GM18511 (cell line): ENCODE measurements around the gene MEGF6.

Experiments used
- ATAC-seq: cut with Tn5 transposase; IDR thresholded peaks from one replicate; pipeline ENCODE4 v1.9.1; 2021; ENCODE audit warnings: mild to moderate bottlenecking, moderate library complexity; ENCODE audit not compliant: unreplicated experiment

MEGF6 gene

DNA sequence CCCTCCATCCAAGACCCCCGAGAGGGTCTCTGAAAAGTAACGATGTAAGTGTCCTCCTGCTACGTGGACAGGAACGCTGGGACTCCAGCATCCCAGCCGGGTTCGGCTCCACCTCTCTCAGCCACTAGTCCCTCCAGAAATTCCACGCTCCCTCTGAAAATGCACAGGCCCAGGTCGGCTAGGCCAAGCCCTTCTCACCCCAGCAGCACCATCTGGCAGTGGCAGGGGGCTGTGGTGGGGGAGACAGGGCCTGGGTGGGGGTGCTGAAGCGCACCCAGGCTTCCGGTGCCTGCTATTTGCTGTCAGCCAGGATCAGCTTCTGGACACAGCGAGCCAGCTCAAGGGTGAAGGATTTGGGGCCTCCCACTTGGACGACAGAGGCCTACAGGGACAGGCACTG lies 83.5 kb downstream of the MEGF6 start:
- no peak for ATAC-seq

DNA sequence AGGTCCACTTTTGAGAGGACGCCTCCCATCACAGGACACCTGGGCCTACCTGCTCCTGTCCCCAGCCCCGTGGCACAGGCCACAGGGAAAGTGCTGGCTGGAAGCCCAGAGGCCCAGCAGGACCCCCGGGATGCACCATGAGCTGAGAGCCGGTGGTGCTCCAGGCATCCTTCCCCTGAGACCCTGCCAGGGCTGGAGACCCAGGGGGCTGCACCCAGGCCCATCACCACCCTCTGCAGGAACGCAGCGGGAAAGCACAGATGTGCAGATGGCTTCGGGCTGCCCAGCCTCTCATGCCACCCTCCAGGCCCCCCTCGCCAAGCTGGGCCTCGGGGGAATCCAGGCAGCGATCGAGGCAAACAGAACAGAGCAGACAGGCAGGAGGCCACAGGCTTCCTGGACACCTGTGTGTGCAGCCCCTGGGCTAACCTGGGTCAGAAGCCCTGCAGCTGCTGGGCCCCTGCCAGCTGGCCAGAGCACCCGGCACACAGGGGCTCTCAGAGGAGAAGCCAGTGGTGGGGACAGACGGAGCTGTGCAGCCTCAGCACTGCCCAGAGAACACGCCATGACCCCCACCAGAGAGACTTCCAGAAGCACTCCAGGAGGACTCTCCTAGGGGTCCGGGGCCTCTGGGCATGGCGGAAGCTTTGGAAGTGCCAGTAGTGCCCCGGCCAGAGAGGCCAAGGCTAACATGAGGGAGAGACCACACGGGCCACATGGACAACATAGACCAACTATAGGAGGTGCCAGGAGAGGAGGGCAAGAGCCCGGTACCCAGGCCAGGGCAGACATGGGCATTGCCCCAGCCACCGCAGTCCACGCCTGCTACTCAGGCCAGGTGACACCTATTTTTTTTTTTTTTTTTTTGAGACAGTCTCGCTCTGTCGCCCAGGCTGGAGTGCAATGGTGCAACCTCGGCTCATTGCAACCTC lies 85.5 kb downstream of the MEGF6 start:
- ATAC-seq = no peak

DNA sequence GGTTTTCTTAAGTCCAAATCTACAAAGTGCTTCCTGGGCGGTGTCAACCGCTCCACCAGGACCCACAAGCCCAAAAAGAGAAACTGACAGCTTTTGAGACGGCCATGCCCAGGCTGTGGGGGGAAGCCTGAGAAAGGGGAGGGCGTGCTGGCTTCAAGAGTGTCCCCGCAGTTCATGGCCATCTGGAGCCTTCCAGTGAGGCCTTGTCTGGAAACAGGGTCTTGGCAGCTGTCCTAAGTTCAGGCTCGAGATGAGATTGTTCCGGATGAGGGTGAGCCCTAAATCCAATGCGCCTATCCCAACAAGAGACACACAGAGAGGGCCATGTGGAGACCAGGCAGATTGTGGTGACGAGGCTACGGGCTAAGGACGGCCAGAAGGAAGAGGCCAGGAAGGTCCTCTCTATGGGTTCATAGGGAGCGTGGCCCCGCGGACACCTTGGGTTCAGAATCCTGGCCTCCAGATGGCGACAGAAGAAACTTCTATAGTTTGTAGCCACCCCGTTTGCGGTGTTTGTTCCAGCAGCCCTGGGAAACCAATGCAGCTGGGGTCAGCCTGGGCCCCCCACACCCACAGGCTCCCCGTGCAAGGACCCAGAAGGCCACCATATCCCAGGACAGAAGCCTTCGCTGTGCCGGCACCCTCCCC lies 86.6 kb downstream of the MEGF6 start:
- ATAC-seq = no peak

DNA sequence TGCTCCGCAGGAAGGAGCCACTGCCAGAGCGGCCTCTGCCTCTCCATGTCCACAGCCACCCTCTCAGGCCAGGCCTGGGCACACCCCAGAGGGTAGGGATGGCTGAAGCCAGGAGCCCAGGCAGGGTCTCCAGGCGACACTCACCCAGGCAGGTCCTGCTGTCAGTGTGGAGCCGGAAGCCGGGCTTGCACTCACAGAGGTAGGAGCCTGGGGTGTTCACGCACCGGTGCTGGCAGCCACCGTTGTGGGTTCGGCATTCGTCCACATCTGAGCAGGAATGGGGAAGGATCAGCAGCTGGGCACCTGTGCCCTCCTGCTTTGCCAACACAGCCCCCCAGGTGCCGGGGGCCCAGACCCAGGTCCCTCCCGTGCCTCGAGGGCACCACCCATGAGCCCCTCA lies 87.3 kb downstream of the MEGF6 start:
- no peak for ATAC-seq

DNA sequence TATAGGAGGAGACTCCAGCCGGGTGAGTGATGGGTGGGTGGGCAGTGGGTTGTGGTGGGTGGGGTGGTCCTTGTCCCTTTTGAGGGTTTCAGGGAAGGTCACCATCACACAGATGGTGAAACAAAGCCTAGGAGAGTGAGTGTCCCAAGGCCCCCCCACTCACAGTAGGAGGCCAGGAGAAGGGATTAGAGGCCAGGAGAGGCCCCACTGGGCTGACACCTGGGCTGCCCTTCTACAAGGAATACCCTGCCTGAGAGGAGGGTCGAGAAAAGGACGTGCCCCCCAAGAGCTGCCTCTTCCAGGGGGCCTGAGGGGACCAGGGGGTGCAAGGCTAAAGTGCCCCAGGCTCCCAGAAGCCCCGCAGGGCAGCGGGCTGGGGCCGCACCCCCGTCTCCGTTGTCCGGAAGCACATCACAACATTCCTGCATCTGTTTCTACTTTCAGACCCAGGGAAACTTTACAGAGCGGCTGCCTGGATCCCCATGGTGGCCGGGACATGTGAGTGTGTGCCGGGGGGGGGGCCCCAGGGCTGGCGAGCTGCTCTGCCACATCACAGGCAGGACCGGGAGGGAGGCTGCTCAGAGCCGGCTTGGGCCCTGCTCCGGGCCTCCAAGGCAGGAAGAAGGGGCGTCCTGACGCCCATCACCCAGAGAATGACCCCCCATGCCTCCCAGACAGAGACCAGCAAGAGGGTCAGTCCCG lies 88.6 kb downstream of the MEGF6 start:
- no peak for ATAC-seq

DNA sequence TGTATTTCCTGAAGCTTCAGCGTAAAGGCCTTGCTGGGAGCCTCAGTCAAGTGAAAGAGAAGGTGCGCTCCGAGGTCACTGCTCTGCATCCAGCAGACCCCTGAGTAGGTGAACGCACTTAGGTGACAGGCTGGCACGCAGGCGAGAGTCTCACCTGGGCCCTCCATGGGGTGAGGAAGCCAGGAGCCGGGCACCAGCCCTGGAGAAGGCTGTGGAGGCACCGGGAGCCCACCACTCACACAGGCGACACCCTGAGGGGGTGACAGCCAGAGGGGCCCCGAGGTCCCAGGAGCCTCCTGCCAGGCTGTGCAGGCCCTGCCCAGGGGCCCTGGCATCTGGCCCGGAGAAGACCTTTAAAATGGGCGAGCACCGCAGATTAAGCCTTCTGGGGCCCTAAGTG lies 89.2 kb downstream of the MEGF6 start:
- ATAC-seq = no peak

DNA sequence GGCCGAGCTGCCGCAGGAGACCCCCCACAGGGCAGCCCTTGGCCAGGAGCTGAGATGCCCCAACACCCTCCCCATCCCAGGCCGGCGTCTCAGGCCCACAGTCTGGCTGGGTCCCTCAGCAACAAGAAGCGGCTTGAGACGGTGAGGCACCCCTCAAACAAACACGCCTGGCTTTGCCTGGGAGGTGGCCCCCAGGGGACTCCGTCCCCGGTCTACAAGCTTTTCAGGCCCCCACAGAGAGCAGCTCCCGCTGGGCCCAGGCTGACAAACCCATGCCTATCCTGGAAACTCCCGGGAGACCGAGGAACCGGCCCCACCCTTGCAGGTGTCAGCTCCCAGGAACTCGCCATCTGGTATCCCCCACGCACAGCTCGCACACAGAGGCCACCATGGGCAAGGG lies 89.9 kb downstream of the MEGF6 start:
- ATAC-seq = no peak

DNA sequence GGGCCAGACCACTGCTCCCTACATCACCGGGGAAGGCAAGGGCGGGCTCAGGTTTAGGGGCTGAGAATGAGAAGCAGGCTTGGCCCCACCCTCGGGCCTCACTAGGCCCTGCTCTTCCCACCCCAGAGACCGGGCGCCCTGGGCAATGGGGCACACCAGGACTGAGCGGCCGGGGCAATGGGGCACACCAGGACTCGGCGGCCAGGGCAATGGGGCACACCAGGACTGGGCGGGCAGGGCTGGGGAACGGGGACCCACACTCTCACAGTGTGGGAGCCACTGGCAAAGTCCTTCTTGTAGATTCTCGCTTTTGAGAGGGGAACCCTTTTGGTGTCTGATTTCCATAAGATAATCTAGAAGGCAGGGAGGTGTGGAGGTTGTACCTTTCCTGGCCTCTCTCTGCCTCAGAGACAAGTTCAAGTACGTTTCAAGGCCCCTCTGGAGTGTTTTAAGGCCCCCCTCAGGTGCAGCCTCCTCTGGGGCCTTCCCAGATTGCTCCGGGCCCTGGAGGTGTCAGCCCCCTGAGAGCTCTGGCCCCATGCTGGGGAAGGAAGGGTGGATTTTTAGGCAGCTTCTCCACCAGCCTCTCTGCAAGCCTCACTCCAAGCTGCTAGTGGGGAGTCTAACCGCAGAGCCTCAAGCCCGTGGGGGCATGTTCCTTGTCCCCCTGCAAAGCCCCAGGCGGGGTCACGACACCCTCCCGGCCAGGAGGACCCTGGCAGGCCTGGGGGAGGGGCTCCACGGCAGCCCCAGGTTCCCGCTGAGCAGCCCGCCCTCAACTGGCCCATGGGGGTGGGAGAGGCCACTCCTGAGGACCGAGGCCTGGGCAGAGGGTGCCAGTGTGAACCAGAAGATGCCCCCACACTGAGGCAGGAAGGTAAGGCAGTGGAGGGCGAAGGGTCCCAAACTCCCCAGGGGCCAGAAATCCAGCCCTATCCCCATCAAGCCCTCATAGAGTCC lies 90.6 kb downstream of the MEGF6 start:
- ATAC-seq = no peak

DNA sequence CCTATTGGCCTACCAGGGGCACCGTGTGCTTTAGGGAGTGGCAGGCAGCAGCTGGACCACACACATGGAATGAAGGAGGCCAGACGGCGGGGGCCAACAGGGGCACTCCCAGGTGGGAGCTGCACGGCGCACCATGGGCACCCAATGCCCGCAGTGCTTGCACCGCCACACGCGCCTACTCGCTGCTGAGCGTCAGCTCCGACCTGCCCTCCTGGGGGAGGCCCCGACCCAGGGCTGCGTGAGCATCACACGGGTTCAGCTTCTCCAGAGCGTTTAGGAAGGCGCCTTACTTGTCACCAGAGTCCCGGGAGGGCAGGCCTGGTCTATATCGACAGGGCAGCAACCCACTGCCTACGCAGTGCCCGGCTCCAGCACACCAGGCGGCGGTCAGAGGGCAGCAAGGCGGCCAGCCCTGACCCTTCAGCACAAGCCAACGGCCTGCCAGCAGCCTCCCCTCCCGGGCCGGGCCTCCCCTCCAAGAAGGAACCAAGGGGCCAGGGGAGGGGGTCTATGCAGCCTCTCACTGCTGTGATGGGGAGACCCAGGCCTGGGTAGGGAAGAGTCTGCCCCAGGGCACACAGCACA lies 91.9 kb downstream of the MEGF6 start:
- no peak for ATAC-seq

DNA sequence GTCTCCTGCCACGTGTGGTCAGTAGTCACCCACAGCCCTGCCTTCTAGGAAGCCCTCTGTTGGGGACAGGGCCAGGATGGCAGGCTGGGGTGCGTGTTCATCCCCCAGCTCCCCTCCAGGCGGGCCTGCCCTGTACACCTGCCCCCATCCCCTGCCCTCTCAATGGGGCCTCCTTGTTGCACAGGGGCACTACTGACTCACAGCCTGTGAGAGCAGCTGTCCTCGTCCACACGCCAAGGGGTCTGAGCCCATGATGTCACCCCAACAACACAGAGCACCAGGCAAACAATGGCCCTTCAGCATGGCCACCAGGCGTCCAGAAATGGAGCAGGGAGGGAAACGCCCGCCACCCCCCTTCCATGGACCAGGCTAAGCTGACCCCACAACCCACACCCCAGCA lies 92.6 kb downstream of the MEGF6 start:
- no peak for ATAC-seq

DNA sequence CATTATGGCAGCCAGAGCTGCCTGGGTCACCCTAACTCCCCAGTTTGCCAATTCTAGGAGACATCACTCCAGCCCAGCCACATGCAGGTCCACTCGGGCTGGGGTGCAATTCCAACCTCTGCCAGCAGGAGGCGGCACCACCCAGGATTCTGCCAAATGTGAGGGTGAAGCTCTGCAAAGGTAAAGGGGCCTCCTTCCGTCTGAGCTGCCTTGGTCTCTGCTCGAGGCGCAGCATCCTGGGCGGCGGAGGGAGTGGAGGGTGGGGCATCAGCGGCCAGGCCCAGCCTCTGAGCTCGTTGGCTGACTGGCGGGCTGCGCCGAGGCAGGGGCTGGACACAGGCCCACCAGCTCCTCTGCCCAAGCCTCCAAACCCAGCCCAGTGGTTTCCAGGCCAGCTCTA lies 93.1 kb downstream of the MEGF6 start:
- no peak for ATAC-seq

DNA sequence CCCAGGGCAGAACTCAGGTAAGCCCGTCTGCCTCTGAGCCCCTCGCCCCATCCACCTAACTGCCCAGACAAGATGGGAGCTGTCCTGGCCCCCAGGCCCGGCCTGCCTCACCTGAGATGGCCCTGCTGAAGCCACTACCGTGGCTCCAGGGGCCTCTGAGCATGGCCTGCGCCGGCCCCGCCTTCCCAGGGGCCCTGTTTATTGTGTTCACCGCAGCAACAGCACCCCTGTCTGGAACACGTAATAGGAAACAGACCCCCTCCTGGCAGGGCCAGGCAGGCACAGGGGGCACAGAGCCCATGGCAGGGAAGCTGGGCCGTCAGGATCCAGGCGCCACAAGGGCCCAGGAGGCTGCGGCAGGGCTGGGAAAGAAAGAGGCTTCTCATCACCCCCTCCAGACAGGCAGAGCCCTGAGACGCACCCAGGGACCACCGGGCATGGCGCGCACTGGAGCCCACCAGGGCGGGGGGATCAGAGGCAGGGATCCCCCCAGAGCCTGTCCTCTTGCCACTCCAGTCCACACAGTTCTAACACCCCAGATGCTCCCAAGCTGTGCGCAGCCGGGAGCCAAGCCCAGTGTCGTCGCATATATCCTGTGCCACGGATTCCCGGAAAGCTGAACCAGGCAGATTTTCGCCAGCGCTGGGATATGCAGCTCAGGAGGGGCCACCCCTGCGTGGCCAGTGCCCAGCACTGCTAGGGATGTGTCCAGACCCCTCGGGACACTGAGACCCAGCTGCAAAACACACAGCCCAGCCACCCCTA lies 94.2 kb downstream of the MEGF6 start:
- ATAC-seq = no peak

DNA sequence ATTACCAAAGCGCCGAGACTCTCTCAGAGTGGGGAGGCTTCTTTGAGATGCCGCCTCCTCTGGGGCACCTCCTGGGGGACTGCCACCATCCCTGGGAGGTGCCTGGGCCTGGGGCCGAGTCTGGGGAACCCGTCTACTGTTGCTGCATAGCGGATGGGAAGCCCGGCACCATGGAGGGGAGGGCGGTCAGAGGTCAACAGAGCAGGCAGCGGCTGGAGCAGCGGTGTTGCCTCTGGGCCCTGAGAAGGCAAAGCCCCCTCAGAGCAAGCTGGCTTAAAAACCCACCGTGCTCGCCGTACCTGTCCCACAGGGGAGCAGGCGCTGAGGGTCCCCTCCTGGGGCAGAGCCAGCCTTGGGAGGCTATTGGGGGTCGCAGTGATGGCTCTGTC lies 94.8 kb downstream of the MEGF6 start:
- ATAC-seq = no peak

DNA sequence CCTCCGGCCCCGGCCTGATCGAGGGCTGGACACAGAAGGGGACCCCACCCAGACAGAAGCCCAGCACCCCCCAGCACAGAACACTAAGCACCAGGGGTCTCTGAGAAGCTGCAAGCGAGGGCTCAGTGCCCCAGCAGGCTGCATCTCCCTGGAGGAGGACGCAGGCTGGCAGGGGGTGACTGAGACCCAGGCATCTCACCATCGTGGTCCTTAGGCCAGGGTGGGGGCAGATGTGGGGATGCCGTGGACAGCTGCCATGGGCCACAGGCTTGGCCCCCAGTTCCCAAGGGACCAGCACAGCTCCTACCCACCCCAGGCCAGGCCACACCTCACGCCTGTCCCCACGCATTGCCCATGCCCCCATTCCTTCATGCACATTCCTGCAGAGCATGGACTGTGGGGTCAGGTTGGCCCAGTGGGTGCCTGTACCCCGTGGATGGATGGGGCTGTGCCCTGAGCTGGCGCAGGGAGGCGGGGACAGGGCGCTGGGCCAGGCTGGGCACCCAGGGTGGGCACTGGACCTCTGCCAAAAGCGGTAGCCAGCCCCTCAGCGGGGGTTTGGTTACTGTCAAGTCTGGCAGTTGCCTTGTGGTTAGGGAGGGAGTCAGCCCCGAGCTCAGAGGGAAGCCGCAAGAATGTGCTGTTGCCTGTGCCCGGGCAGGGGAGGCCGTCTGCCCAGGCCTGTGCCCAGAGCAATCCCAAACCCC lies 95.4 kb downstream of the MEGF6 start:
- no peak for ATAC-seq

DNA sequence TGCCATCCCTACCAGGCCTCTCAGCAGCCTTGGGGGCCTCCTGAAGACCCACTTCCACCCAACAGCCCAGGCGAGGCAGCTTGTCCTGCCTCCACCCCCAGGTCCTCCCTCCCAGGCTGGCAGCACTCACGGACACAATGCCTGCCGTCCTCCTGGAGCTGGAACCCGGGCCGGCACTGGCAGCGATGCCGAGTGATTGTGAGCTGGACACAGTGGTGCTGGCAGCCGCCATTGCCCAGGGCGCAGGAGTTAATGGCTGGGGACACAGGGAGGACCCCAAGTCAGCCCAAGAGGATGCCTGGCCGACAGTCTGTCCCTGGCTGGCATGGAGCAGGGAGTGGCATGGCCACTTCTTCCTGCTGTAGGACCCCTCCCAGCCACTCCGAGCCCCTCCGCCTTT lies 96.0 kb downstream of the MEGF6 start:
- ATAC-seq = no peak

DNA sequence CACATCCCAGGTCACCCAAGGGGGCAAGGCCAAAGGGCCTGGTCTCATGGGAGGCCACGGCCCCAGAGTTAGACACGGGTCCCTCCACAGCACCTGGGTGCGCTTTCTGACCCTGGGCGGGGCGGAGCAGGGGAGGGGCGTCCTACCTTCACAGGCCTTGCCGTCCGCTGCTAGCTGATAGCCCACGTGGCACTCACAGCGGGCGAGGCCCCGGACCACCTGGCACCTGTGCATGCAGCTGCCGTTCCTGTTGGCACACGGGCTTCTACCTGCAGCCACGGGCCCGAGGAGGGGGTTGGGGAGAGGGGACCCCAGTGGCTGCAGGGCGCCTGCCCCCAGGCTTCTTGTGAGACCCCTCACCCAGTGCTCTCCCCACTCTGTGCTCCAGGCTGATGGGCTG lies 96.9 kb downstream of the MEGF6 start:
- ATAC-seq = no peak

DNA sequence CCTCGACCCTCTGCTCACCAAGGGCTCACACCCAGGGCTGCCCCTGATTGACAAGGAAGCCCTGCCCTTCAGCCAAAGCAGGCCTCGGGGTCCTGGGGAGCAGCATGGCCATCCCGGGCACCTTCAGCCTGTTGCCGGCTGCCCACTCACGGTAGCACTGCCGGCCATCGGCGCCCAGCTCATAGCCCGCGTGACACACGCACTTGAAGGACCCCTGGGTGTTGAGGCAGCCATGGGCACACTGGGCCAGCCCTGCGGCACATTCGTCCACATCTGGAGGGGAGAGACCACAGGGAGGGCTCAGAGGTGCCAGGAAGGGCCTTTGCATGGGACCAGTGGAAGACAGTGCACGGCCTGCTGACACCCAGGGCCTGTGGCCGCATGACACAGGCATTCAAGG lies 99.5 kb downstream of the MEGF6 start:
- ATAC-seq = no peak

DNA sequence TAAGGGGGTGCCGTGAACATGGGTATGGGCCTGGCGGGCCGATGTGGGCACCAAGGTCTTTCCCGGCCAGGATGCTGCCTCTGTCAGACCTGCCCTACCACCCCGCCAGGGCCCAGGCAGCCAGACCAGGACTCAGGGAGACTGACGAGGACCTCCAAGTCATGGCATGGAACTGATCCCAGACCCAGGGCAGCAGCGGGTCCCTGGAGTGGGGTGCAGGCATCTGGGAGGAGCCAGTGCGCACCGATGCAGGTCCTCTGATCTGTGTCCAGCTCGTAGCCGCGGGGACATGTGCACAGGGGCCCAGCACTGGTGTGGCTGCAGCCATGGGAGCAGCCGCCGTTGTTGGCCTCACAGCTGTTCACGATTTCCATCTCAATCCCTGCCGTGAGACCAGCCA lies 100.0 kb downstream of the MEGF6 start:
- no peak for ATAC-seq

DNA sequence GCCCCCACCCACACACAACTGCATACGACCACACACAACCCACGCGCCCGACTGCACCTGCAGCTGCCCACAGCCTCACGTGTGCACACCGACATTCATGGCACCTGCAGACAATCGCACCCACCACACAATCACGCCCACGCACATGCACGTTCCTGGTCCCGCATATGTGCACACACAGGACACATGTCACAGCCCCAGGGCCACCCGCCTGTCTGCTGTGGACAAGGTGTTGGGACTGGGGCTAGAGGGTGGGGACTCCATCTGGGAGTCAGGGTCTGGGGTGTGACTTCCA lies 100.4 kb downstream of the MEGF6 start:
- ATAC-seq = no peak
